HepG2 (cell line): Measurements from ENCODE around the gene EIF2S2. TPM values are rescaled to one million over a fixed set of nuclear protein-coding genes. Genes with fewer than 3 reads are reported as not detected.

Experiments
- ATAC-seq: fragments of 200-7000 bp; cut with Tn5 transposase; 3 replicates; pipeline ENCODE4 v1.9.1; 2020; ENCODE audit warnings: mild to moderate bottlenecking, moderate library complexity
- BruUV-seq: library from RNA; stranded (reverse); fragments of 400-500 nt; replicated peaks from 2 replicates; lab custom pipeline; 2021; lab: Mats Ljungman, UMichigan
- CTCF ChIA-PET: fragments of 300-600 bp; formaldehyde crosslinking; extraction: SDS; loops from one replicate; lab custom pipeline; 2021; ENCODE audit warnings: low total read pairs, inconsistent platforms, low intra/inter-chr PET ratio; lab: Yijun Ruan, JAX
- POLR2A ChIA-PET: fragments of 350-600 bp; sonication (Branson Sonifier 250); formaldehyde crosslinking; loops from one replicate; lab custom pipeline; 2020; ENCODE audit warnings: antibody characterized with exemption, inconsistent platforms; lab: Yijun Ruan, JAX
- DNase-seq: peaks from one replicate; pipeline ENCODE4 v3.0.0-alpha.2; 2015; ENCODE audit warnings: low spot score
- FAIRE-seq: peaks from 3 replicates; lab custom pipeline; 2011; peaks lifted over from hg19 to GRCh38; lab: Jason Lieb, UNC
- H2AFZ ChIP-seq: one replicate; pipeline ENCODE4 v1.6.1; 2011; ENCODE audit warnings: low read length, inconsistent platforms
- H3K27ac ChIP-seq: fragments of 300-600 bp; 3 replicates; pipeline ENCODE4 v1.8.0; 2011; ENCODE audit warnings: mixed run types, mild to moderate bottlenecking, mixed read lengths, low read length, inconsistent platforms; ENCODE audit not compliant: insufficient read depth; ENCODE audit errors: extremely low read length
- H3K27me3 ChIP-seq, 2 experiments: fragments of 200-600 bp in 1 of 2; 2 replicates in 1 of 2; 3 replicates in 1 of 2; pipeline versions ENCODE4 v1.6.0 to v1.8.0; 2011; ENCODE audit warnings: low read length in 2 of 2, mild to moderate bottlenecking in 2 of 2, moderate library complexity in 2 of 2, inconsistent platforms in 1 of 2; ENCODE audit not compliant: insufficient read depth in 2 of 2, control insufficient read depth in 1 of 2
- H3K36me3 ChIP-seq, 2 experiments: fragments of 200-600 bp in 1 of 2; replicated peaks in 1 of 2; 2 replicates in 1 of 2; 3 replicates in 1 of 2; pipeline versions ENCODE4 v1.5.1 to v1.8.0; 2011; ENCODE audit warnings: low read length in 2 of 2, inconsistent platforms in 1 of 2; ENCODE audit not compliant: insufficient read depth in 2 of 2, control insufficient read depth in 1 of 2
- H3K4me1 ChIP-seq: 2 replicates; pipeline ENCODE4 v1.5.1; 2012; ENCODE audit warnings: low read length, inconsistent platforms; ENCODE audit not compliant: insufficient read depth
- H3K4me2 ChIP-seq: 2 replicates; pipeline ENCODE4 v1.6.0; 2011; ENCODE audit warnings: low read depth, low read length, inconsistent platforms
- H3K4me3 ChIP-seq, 3 experiments: fragments of 200-600 bp in 1 of 3; sonication (generic), shearing (Covaris generic) in 1 of 3; replicated peaks in 1 of 3; 2 replicates each; pipeline ENCODE4 v1.5.1; 2011 to 2016; ENCODE audit warnings: low read length in 3 of 3, inconsistent platforms in 2 of 3, low read depth in 2 of 3, mild to moderate bottlenecking in 2 of 3, control low read depth in 1 of 3, mixed read lengths in 1 of 3; ENCODE audit not compliant: insufficient read depth in 1 of 3
- H3K79me2 ChIP-seq: one replicate; pipeline ENCODE4 v1.6.1; 2011; ENCODE audit warnings: low read length, inconsistent platforms; ENCODE audit not compliant: insufficient read depth
- H3K9ac ChIP-seq: 2 replicates; pipeline ENCODE4 v1.6.0; 2011; ENCODE audit warnings: mild to moderate bottlenecking, low read depth, low read length, inconsistent platforms; ENCODE audit not compliant: insufficient read depth
- H3K9me3 ChIP-seq: 2 replicates; pipeline ENCODE4 v1.5.1; 2012; ENCODE audit warnings: mild to moderate bottlenecking, low read length
- H4K20me1 ChIP-seq: 2 replicates; pipeline ENCODE4 v1.6.0; 2011; ENCODE audit warnings: inconsistent platforms, mild to moderate bottlenecking, low read length, moderate library complexity; ENCODE audit not compliant: insufficient read depth
- HDAC1 ChIP-seq: sonication (generic); formaldehyde crosslinking; IDR thresholded peaks from 2 replicates; pipeline ENCODE4 v1.5.1; 2020; ENCODE audit warnings: mild to moderate bottlenecking, missing genetic modification reagents
- RBM22 ChIP-seq: fragments of 200-400 bp; formaldehyde crosslinking; optimal IDR thresholded peaks from 2 replicates; pipeline ENCODE3; 2017; ENCODE audit warnings: mild to moderate bottlenecking, low read length, moderate library complexity
- ZNF383 ChIP-seq: sonication (generic); formaldehyde crosslinking; IDR thresholded peaks from 2 replicates; pipeline ENCODE4 v1.4.0; 2020; ENCODE audit warnings: missing genetic modification reagents, mild to moderate bottlenecking, borderline replicate concordance
- in situ Hi-C: cut with HindIII; loops from 2 replicates; pipeline ENCODE4 v1.10.0; 2017; ENCODE audit warnings: low pct_unique_long_range_greater_than_20kb; ENCODE audit not compliant: extremely low pct_ligation_motif_present
- intact Hi-C: fragments of 100-400 bp; cut with micrococcal nuclease; formaldehyde crosslinking; loops from one replicate; pipeline ENCODE4 v1.10.0; 2022; ENCODE audit not compliant: unreplicated experiment
- polyA plus RNA-seq, 8 experiments: library from polyadenylated mRNA; depleted of rRNA in 3 of 8; stranded (reverse) in 7 of 8; unstranded in 1 of 8; fragments of >200 nt; fragmentation: Illumina TruSeq in 4 of 8; extraction: Trizol in 4 of 8; gene quantifications; 2 replicates each; pipeline versions ENCODE4 v1.2.1 to v1.2.3, GENCODE V29; 2011 to 2016; ENCODE audit warnings: low read depth in 4 of 8, missing spikeins in 1 of 8, mixed read lengths in 1 of 8; ENCODE audit not compliant: insufficient read depth in 1 of 8
- total RNA-seq, 5 experiments: library from RNA; depleted of rRNA; stranded (reverse); fragments of >200 nt; fragmentation: Illumina TruSeq; extraction: Trizol; gene quantifications; 2 replicates each; pipeline ENCODE4 v1.2.3, GENCODE V29; 2016; ENCODE audit warnings: low read depth in 1 of 5
- TF ChIP-seq, protein P1 (sequence below): sonication (generic); formaldehyde crosslinking; IDR thresholded peaks from 2 replicates; pipeline ENCODE4 v1.4.0; 2020; ENCODE audit warnings: missing genetic modification reagents
- TF ChIP-seq, protein P2 (sequence below): IDR thresholded peaks from 2 replicates; pipeline ENCODE4 v1.6.1; 2016; ENCODE audit warnings: missing compliant biosample characterization, missing genetic modification reagents, borderline replicate concordance

EIF2S2 gene
- total and polyA plus RNA-seq, 2 of the 13 experiments (the other 11 are each of a cell fraction or from before 2014, with no cell fraction given), result 126 to 213 TPM

DNA sequence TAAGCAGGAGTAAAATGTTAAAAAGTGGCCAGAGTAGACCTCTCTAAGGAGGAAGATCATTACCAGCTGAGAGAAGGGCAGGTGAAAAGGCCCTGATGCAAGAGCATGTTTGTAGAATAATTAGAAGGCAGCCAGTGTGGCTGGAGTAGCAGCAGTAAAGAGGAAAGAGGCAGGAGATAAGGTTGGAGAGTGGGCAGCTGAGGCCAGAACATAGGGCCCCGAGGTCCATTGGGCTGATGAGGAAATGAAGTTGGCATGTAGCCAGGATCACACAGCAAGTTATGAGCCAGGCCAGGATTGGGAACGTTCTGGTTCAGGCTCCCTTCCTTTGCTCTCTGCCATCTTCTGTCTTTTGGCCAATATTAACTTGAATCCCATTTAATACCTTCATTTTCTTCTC, 66.7 kb downstream of the EIF2S2 start (continued):
- TF ChIP-seq, protein P1, sequence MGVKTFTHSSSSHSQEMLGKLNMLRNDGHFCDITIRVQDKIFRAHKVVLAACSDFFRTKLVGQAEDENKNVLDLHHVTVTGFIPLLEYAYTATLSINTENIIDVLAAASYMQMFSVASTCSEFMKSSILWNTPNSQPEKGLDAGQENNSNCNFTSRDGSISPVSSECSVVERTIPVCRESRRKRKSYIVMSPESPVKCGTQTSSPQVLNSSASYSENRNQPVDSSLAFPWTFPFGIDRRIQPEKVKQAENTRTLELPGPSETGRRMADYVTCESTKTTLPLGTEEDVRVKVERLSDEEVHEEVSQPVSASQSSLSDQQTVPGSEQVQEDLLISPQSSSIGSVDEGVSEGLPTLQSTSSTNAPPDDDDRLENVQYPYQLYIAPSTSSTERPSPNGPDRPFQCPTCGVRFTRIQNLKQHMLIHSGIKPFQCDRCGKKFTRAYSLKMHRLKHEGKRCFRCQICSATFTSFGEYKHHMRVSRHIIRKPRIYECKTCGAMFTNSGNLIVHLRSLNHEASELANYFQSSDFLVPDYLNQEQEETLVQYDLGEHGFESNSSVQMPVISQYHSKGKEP (CRISPR knock-in tag), result no peak
- TF ChIP-seq, protein P2, sequence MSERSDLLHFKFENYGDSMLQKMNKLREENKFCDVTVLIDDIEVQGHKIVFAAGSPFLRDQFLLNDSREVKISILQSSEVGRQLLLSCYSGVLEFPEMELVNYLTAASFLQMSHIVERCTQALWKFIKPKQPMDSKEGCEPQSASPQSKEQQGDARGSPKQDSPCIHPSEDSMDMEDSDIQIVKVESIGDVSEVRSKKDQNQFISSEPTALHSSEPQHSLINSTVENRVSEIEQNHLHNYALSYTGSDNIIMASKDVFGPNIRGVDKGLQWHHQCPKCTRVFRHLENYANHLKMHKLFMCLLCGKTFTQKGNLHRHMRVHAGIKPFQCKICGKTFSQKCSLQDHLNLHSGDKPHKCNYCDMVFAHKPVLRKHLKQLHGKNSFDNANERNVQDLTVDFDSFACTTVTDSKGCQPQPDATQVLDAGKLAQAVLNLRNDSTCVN (CRISPR knock-in tag), result peak; percentile 16; the same call in 1 of the 2 replicates
- no peak for TF ChIP-seq ZNF383

DNA sequence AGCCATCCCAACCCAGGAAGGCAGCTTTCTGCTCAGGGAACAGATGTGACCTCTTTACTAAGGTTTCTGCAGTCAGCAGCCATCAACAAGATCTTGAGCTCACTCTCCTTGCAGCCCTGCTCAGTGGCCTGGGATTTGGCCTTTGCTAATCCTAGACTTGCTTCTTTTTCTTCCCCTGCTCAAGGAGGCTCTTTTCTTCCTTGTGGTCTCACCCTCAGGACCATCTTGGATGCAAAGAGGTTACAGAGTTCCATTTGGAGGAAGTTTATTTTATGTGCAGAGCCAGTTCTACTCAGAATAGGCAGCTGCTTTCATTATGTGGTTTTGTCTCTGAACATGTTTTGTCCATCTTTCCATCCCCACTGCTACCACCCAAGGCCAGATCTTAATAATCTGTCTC, 69.0 kb downstream of the EIF2S2 start:
- H3K4me1 ChIP-seq, result peaks cover 46% of the 10 kb centered on the region
- peaks cover 57% of the 10 kb centered on the region for H4K20me1 ChIP-seq
- H3K79me2 ChIP-seq, result peaks cover 93% of the 10 kb centered on the region
- POLR2A ChIA-PET, result interaction anchor here (1.0 to 1.8 kb wide), 2 partner anchors 50 to 69 kb away, joined by 3 to 5 read pairs; partner anchors contain the start of genes EIF2S2 and RALY
- peaks cover 9 to 44% of the 10 kb centered on the region in 2 experiments for H3K36me3 ChIP-seq
- BruUV-seq, result no TSS peak
- no peak for DNase-seq
- no peaks in the 10 kb centered on the region for H3K9me3 ChIP-seq
- no peak overlapping the region for H3K27ac ChIP-seq
- H3K9ac ChIP-seq, result no peak overlapping the region
- no peak overlapping the region for H3K4me2 ChIP-seq
- in situ Hi-C loops, result no loop called here
- H3K4me3 ChIP-seq, result no peak overlapping the region
- ATAC-seq, result no peak
- intact Hi-C loops, result no loop called here
- TF ChIP-seq HDAC1 (CRISPR knock-in tag) (no peak), RBM22 (peak; percentile 90)
- TF ChIP-seq, all 625 proteins: peak for 1
- CTCF ChIA-PET, result no interaction called here
- H2AFZ ChIP-seq, result no peak overlapping the region
- H3K27me3 ChIP-seq, result no peaks in the 10 kb centered on the region
- FAIRE-seq, result no peak
